Measurements from ENCODE around the gene NVL.
A peak's percentile ranks its signal among the peaks of the same experiment; 100 is the strongest.
"Not testable (repeated sequence)": the region's sequence is repeated elsewhere in the genome, so short reads cannot be mapped to it uniquely, and the experiment has no call there.

The NVL gene

GRCh38 chr1:224211206-224211962 is 118.6 kb downstream of the NVL start:
- H3K23ac ChIP-seq (ENCODE audit: low read depth, low read length, poor library complexity) = no peak overlapping the region
- no peak for DNase-seq (ENCODE audit: low spot score)
- H2AFZ ChIP-seq (ENCODE audit: low read length) = no peak overlapping the region
- WGBS, 2 donors (ENCODE audit: extremely low coverage in 2 of 2, insufficient read length in 2 of 2, insufficient replicate concordance in 1 of 2) = no CpG with 5 or more reads among the region's 4 CpGs
- H2BK15ac ChIP-seq (ENCODE audit: low read length) = no peak overlapping the region
- no peak overlapping the region for H3K18ac ChIP-seq (ENCODE audit: low read length)
- H3K27me3 ChIP-seq (ENCODE audit: control insufficient read depth in 3 of 3, insufficient read depth in 3 of 3, low read depth in 1 of 3, low read length in 3 of 3) = no peaks in the 10 kb centered on the region
- H3K14ac ChIP-seq (ENCODE audit: low read length) = no peak overlapping the region
- no peak overlapping the region for H3K27ac ChIP-seq (replicated peaks; ENCODE audit: low read length)
- no peak overlapping the region for H2BK120ac ChIP-seq (ENCODE audit: low read depth, low read length)
- no peak overlapping the region for H3K4ac ChIP-seq (ENCODE audit: low read length)
- H2AK5ac ChIP-seq (ENCODE audit: low read depth, low read length) = no peak overlapping the region
- no peak overlapping the region for H3K4me3 ChIP-seq (ENCODE audit: low read length in 2 of 2)
- no peak overlapping the region for H4K8ac ChIP-seq (ENCODE audit: low read depth, low read length)
- H3K36me3 ChIP-seq (replicated peaks in 1 of 2; ENCODE audit: control insufficient read depth in 2 of 2, insufficient read depth in 2 of 2, low read length in 2 of 2) = no peaks in the 10 kb centered on the region
- no peak overlapping the region for H3K4me2 ChIP-seq (ENCODE audit: insufficient read depth, low read length, poor library complexity, severe bottlenecking)
- no peak overlapping the region for H3K9ac ChIP-seq (ENCODE audit: low read depth, low read length, poor library complexity)
- H2BK5ac ChIP-seq (ENCODE audit: low read length) = no peak overlapping the region
- peaks cover 2 to 4% of the 10 kb centered on the region in 2 donors for H3K4me1 ChIP-seq (ENCODE audit: control insufficient read depth in 2 of 2, insufficient read depth in 1 of 2, low read depth in 1 of 2, low read length in 2 of 2)
- H4K91ac ChIP-seq (ENCODE audit: low read depth, low read length, poor library complexity) = no peak overlapping the region
- H3K79me1 ChIP-seq (ENCODE audit: low read depth, low read length) = no peaks in the 10 kb centered on the region
- H2BK12ac ChIP-seq (ENCODE audit: low read length) = no peak overlapping the region
- H3K9me3 ChIP-seq (replicated peaks in 1 of 2; ENCODE audit: control insufficient read depth in 2 of 2, insufficient read depth in 1 of 2, low read depth in 1 of 2, low read length in 2 of 2) = no peaks in the 10 kb centered on the region

- H3K4ac ChIP-seq (ENCODE audit: low read length); H3K4me2 ChIP-seq (ENCODE audit: insufficient read depth, low read length, poor library complexity, severe bottlenecking); H3K4me3 ChIP-seq (ENCODE audit: low read length in 2 of 2); H3K9me3 ChIP-seq (replicated peaks in 1 of 2; ENCODE audit: control insufficient read depth in 2 of 2, insufficient read depth in 1 of 2, low read depth in 1 of 2, low read length in 2 of 2); H2BK15ac ChIP-seq (ENCODE audit: low read length); H2BK12ac ChIP-seq (ENCODE audit: low read length); H3K18ac ChIP-seq (ENCODE audit: low read length); H3K27ac ChIP-seq (replicated peaks; ENCODE audit: low read length); H3K23ac ChIP-seq (ENCODE audit: low read depth, low read length, poor library complexity); DNase-seq (ENCODE audit: low spot score); H3K79me1 ChIP-seq (ENCODE audit: low read depth, low read length); H2BK120ac ChIP-seq (ENCODE audit: low read depth, low read length); H2AK5ac ChIP-seq (ENCODE audit: low read depth, low read length); H3K27me3 ChIP-seq (ENCODE audit: control insufficient read depth in 3 of 3, insufficient read depth in 3 of 3, low read depth in 1 of 3, low read length in 3 of 3); H3K9ac ChIP-seq (ENCODE audit: low read depth, low read length, poor library complexity); H3K14ac ChIP-seq (ENCODE audit: low read length); H2BK5ac ChIP-seq (ENCODE audit: low read length); H4K91ac ChIP-seq (ENCODE audit: low read depth, low read length, poor library complexity); H3K36me3 ChIP-seq (replicated peaks in 1 of 2; ENCODE audit: control insufficient read depth in 2 of 2, insufficient read depth in 2 of 2, low read length in 2 of 2); H4K8ac ChIP-seq (ENCODE audit: low read depth, low read length): not testable (repeated sequence)
- Histone ChIP-seq H2AFZ (ENCODE audit: low read length) (peak overlapping the region; percentile 74), H3K4me1 (ENCODE audit: control insufficient read depth in 2 of 2, insufficient read depth in 1 of 2, low read depth in 1 of 2, low read length in 2 of 2) (peaks cover 8 to 14% of the 10 kb centered on the region in 2 donors)
- no CpG with 5 or more reads among the region's 10 CpGs for WGBS, 2 donors (ENCODE audit: extremely low coverage in 2 of 2, insufficient read length in 2 of 2, insufficient replicate concordance in 1 of 2)
Measured at GRCh38 chr1:224205931-224206538, 123.9 kb downstream of the NVL start.

- H2BK5ac ChIP-seq (ENCODE audit: low read length) = no peak overlapping the region
- H2BK12ac ChIP-seq (ENCODE audit: low read length) = no peak overlapping the region
- no peak overlapping the region for H3K14ac ChIP-seq (ENCODE audit: low read length)
- no peak overlapping the region for H2BK120ac ChIP-seq (ENCODE audit: low read depth, low read length)
- H2BK15ac ChIP-seq (ENCODE audit: low read length) = no peak overlapping the region
- WGBS, 2 donors (ENCODE audit: extremely low coverage in 2 of 2, insufficient read length in 2 of 2, insufficient replicate concordance in 1 of 2) = no CpG with 5 or more reads among the region's 4 CpGs
- no peaks in the 10 kb centered on the region for H3K9me3 ChIP-seq (replicated peaks in 1 of 2; ENCODE audit: control insufficient read depth in 2 of 2, insufficient read depth in 1 of 2, low read depth in 1 of 2, low read length in 2 of 2)
- H4K91ac ChIP-seq (ENCODE audit: low read depth, low read length, poor library complexity) = no peak overlapping the region
- H3K27me3 ChIP-seq (ENCODE audit: control insufficient read depth in 3 of 3, insufficient read depth in 3 of 3, low read depth in 1 of 3, low read length in 3 of 3) = no peaks in the 10 kb centered on the region
- no peak overlapping the region for H3K4ac ChIP-seq (ENCODE audit: low read length)
- no peak for DNase-seq (ENCODE audit: low spot score)
- H3K27ac ChIP-seq (replicated peaks; ENCODE audit: low read length) = no peak overlapping the region
- no peaks in the 10 kb centered on the region for H3K79me1 ChIP-seq (ENCODE audit: low read depth, low read length)
- no peak overlapping the region for H3K4me3 ChIP-seq (ENCODE audit: low read length in 2 of 2)
- no peak overlapping the region for H3K23ac ChIP-seq (ENCODE audit: low read depth, low read length, poor library complexity)
- H3K36me3 ChIP-seq (replicated peaks in 1 of 2; ENCODE audit: control insufficient read depth in 2 of 2, insufficient read depth in 2 of 2, low read length in 2 of 2) = no peaks in the 10 kb centered on the region
- H4K8ac ChIP-seq (ENCODE audit: low read depth, low read length) = no peak overlapping the region
- no peak overlapping the region for H3K18ac ChIP-seq (ENCODE audit: low read length)
- H2AK5ac ChIP-seq (ENCODE audit: low read depth, low read length) = no peak overlapping the region
- peaks cover 8 to 14% of the 10 kb centered on the region in 2 donors for H3K4me1 ChIP-seq (ENCODE audit: control insufficient read depth in 2 of 2, insufficient read depth in 1 of 2, low read depth in 1 of 2, low read length in 2 of 2)
- H2AFZ ChIP-seq (ENCODE audit: low read length) = peak overlapping the region; percentile 74
- H3K9ac ChIP-seq (ENCODE audit: low read depth, low read length, poor library complexity) = no peak overlapping the region
- H3K4me2 ChIP-seq (ENCODE audit: insufficient read depth, low read length, poor library complexity, severe bottlenecking) = no peak overlapping the region
Measured at GRCh38 chr1:224205438-224205840, 124.5 kb downstream of the NVL start.

- H3K36me3 ChIP-seq (replicated peaks in 1 of 2; ENCODE audit: control insufficient read depth in 2 of 2, insufficient read depth in 2 of 2, low read length in 2 of 2) = no peaks in the 10 kb centered on the region
- H2AK5ac ChIP-seq (ENCODE audit: low read depth, low read length) = no peak overlapping the region
- H2BK12ac ChIP-seq (ENCODE audit: low read length) = no peak overlapping the region
- no peak overlapping the region for H2BK5ac ChIP-seq (ENCODE audit: low read length)
- no peak overlapping the region for H2BK120ac ChIP-seq (ENCODE audit: low read depth, low read length)
- H2AFZ ChIP-seq (ENCODE audit: low read length) = peak overlapping the region; percentile 91
- H3K18ac ChIP-seq (ENCODE audit: low read length) = peak overlapping the region; percentile 36
- no peak overlapping the region for H4K91ac ChIP-seq (ENCODE audit: low read depth, low read length, poor library complexity)
- H3K27me3 ChIP-seq (ENCODE audit: control insufficient read depth in 3 of 3, insufficient read depth in 3 of 3, low read depth in 1 of 3, low read length in 3 of 3) = no peaks in the 10 kb centered on the region
- H3K4me2 ChIP-seq (ENCODE audit: insufficient read depth, low read length, poor library complexity, severe bottlenecking) = peak overlapping the region; percentile 13
- no peak overlapping the region for H2BK15ac ChIP-seq (ENCODE audit: low read length)
- H4K8ac ChIP-seq (ENCODE audit: low read depth, low read length) = no peak overlapping the region
- H3K14ac ChIP-seq (ENCODE audit: low read length) = no peak overlapping the region
- no peak overlapping the region for H3K4me3 ChIP-seq (ENCODE audit: low read length in 2 of 2)
- H3K9ac ChIP-seq (ENCODE audit: low read depth, low read length, poor library complexity) = no peak overlapping the region
- no peak overlapping the region for H3K23ac ChIP-seq (ENCODE audit: low read depth, low read length, poor library complexity)
- no CpG with 5 or more reads among the region's 8 CpGs for WGBS, 2 donors (ENCODE audit: extremely low coverage in 2 of 2, insufficient read length in 2 of 2, insufficient replicate concordance in 1 of 2)
- peaks cover 10 to 14% of the 10 kb centered on the region in 2 donors for H3K4me1 ChIP-seq (ENCODE audit: control insufficient read depth in 2 of 2, insufficient read depth in 1 of 2, low read depth in 1 of 2, low read length in 2 of 2)
- H3K79me1 ChIP-seq (ENCODE audit: low read depth, low read length) = no peaks in the 10 kb centered on the region
- DNase-seq (ENCODE audit: low spot score) = no peak
- no peak overlapping the region for H3K4ac ChIP-seq (ENCODE audit: low read length)
- H3K9me3 ChIP-seq (replicated peaks in 1 of 2; ENCODE audit: control insufficient read depth in 2 of 2, insufficient read depth in 1 of 2, low read depth in 1 of 2, low read length in 2 of 2) = no peaks in the 10 kb centered on the region
- H3K27ac ChIP-seq (replicated peaks; ENCODE audit: low read length) = peak overlapping the region; percentile 34
Measured at GRCh38 chr1:224203243-224204016, 126.5 kb downstream of the NVL start.

Measured in neuronal stem cell (in vitro differentiated cells).